Immature natural killer cell (primary cell): ENCODE results near the gene NOL9. TPM values are rescaled to one million over a fixed set of nuclear protein-coding genes. Genes with fewer than 3 reads are reported as not detected.
A peak's percentile ranks its signal among the peaks of the same experiment; 100 is the strongest.

Source experiments
- DNase-seq, 3 donors: peaks; one replicate each; pipeline ENCODE4 v3.0.0; 2022; ENCODE audit warnings: mixed read lengths in 1 of 3
- H3K27ac Mint-ChIP-seq, 6 donors: one replicate each; pipeline ENCODE4 v1.8.0; 2020; ENCODE audit warnings: mixed read lengths in 6 of 6, mild to moderate bottlenecking in 5 of 6, inconsistent platforms in 4 of 6, moderate library complexity in 3 of 6
- H3K27me3 Mint-ChIP-seq, 3 donors: one replicate each; pipeline ENCODE4 v1.8.0; 2020 to 2021; ENCODE audit warnings: low read depth in 3 of 3, mild to moderate bottlenecking in 3 of 3, mixed read lengths in 3 of 3, moderate library complexity in 3 of 3, inconsistent platforms in 1 of 3
- H3K36me3 Mint-ChIP-seq, 3 donors: one replicate each; pipeline ENCODE4 v1.8.0; 2020; ENCODE audit warnings: mixed read lengths in 3 of 3, inconsistent platforms in 2 of 3, mild to moderate bottlenecking in 2 of 3
- H3K4me1 Mint-ChIP-seq, 2 donors: one replicate each; pipeline ENCODE4 v1.8.0; 2020; ENCODE audit warnings: inconsistent platforms in 2 of 2, mild to moderate bottlenecking in 2 of 2, mixed read lengths in 2 of 2, moderate library complexity in 1 of 2
- H3K4me3 Mint-ChIP-seq, 5 donors: one replicate each; pipeline ENCODE4 v1.8.0; 2020; ENCODE audit warnings: mild to moderate bottlenecking in 5 of 5, mixed read lengths in 5 of 5, inconsistent platforms in 3 of 5, moderate library complexity in 3 of 5
- H3K9me3 Mint-ChIP-seq, 6 donors: one replicate each; pipeline ENCODE4 v1.8.0; 2020; ENCODE audit warnings: mild to moderate bottlenecking in 6 of 6, mixed read lengths in 6 of 6, inconsistent platforms in 4 of 6, moderate library complexity in 3 of 6
- polyA plus RNA-seq, 3 donors: library from polyadenylated mRNA; unstranded; fragments of 300-500 nt; fragmentation: Illumina TruSeq; gene quantifications; one replicate each; pipeline ENCODE4 v1.2.3, GENCODE V29; 2021

Gene NOL9
- polyA plus RNA-seq, 3 donors from 2014 or later = 4.3 to 18.2 (median 8.4) TPM

- Mint-ChIP-seq H3K27me3 (peaks cover 0 to 3% (median 0%) of the 10 kb centered on the region in 3 donors), H3K4me3 (no peak overlapping the region), H3K4me1 (no peaks in the 10 kb centered on the region), H3K9me3 (no peaks in the 10 kb centered on the region), H3K36me3 (peaks cover 0 to 8% (median 4%) of the 10 kb centered on the region in 3 donors), H3K27ac (peak overlapping the region in 2 of 6 donors; percentile 21 to 27)
- DNase-seq = no peak
Observed at GRCh38 chr1:6538956-6539355, 15.4 kb downstream of the NOL9 start.

GRCh38 chr1:6536291-6536690 lies 18.0 kb downstream of the NOL9 start:
- H3K4me3 Mint-ChIP-seq = no peak overlapping the region
- H3K36me3 Mint-ChIP-seq = peaks cover 4 to 21% (median 12%) of the 10 kb centered on the region in 3 donors
- no peak for DNase-seq
- peaks cover 0 to 3% (median 0%) of the 10 kb centered on the region in 3 donors for H3K27me3 Mint-ChIP-seq
- no peaks in the 10 kb centered on the region for H3K9me3 Mint-ChIP-seq
- H3K27ac Mint-ChIP-seq = no peak overlapping the region
- no peaks in the 10 kb centered on the region for H3K4me1 Mint-ChIP-seq

- no peaks in the 10 kb centered on the region for H3K4me1 Mint-ChIP-seq
- H3K9me3 Mint-ChIP-seq = no peaks in the 10 kb centered on the region
- peaks cover 4 to 21% (median 12%) of the 10 kb centered on the region in 3 donors for H3K36me3 Mint-ChIP-seq
- no peaks in the 10 kb centered on the region for H3K27me3 Mint-ChIP-seq
- no peak overlapping the region for H3K4me3 Mint-ChIP-seq
- DNase-seq = no peak
- peak overlapping the region in 1 of 6 donors; percentile 22 for H3K27ac Mint-ChIP-seq
Observed at GRCh38 chr1:6535214-6535613, 19.1 kb downstream of the NOL9 start.

GRCh38 chr1:6534248-6534822 lies 20.0 kb downstream of the NOL9 start:
- Mint-ChIP-seq H3K27ac (no peak overlapping the region), H3K9me3 (no peaks in the 10 kb centered on the region), H3K4me3 (no peak overlapping the region), H3K36me3 (peaks cover 0 to 17% (median 12%) of the 10 kb centered on the region in 3 donors), H3K4me1 (no peaks in the 10 kb centered on the region), H3K27me3 (no peaks in the 10 kb centered on the region)
- no peak for DNase-seq

GRCh38 chr1:6531996-6532395 lies 22.3 kb downstream of the NOL9 start:
- Mint-ChIP-seq H3K27me3 (peaks cover 0 to 1% (median 0%) of the 10 kb centered on the region in 3 donors), H3K4me1 (no peaks in the 10 kb centered on the region), H3K27ac (no peak overlapping the region), H3K4me3 (no peak overlapping the region), H3K9me3 (no peaks in the 10 kb centered on the region), H3K36me3 (peaks cover 8 to 28% (median 12%) of the 10 kb centered on the region in 3 donors)
- DNase-seq = no peak

GRCh38 chr1:6530504-6531160 lies 23.7 kb downstream of the NOL9 start:
- H3K36me3 Mint-ChIP-seq = peaks cover 12 to 40% (median 12%) of the 10 kb centered on the region in 3 donors
- no peak overlapping the region for H3K4me3 Mint-ChIP-seq
- H3K27ac Mint-ChIP-seq = no peak overlapping the region
- H3K4me1 Mint-ChIP-seq = no peaks in the 10 kb centered on the region
- H3K9me3 Mint-ChIP-seq = no peaks in the 10 kb centered on the region
- peaks cover 0 to 1% (median 0%) of the 10 kb centered on the region in 3 donors for H3K27me3 Mint-ChIP-seq
- no peak for DNase-seq

- no peak overlapping the region for H3K27ac Mint-ChIP-seq
- H3K4me1 Mint-ChIP-seq = no peaks in the 10 kb centered on the region
- H3K9me3 Mint-ChIP-seq = no peaks in the 10 kb centered on the region
- DNase-seq = no peak
- H3K36me3 Mint-ChIP-seq = peaks cover 13 to 55% (median 18%) of the 10 kb centered on the region in 3 donors
- H3K27me3 Mint-ChIP-seq = peaks cover 0 to 3% (median 1%) of the 10 kb centered on the region in 3 donors
- no peak overlapping the region for H3K4me3 Mint-ChIP-seq
Observed at GRCh38 chr1:6528492-6528891, 25.8 kb downstream of the NOL9 start.

- Mint-ChIP-seq H3K27ac (no peak overlapping the region), H3K4me3 (no peak overlapping the region), H3K36me3 (peaks cover 6 to 38% (median 13%) of the 10 kb centered on the region in 3 donors)
Observed at GRCh38 chr1:6526316-6526715, 28.0 kb downstream of the NOL9 start.

GRCh38 chr1:6523566-6523965 lies 30.7 kb downstream of the NOL9 start:
- Mint-ChIP-seq H3K27me3 (peaks cover 0 to 3% (median 1%) of the 10 kb centered on the region in 3 donors), H3K27ac (peak overlapping the region in 2 of 6 donors; percentile 7 to 15), H3K4me3 (no peak overlapping the region), H3K4me1 (no peaks in the 10 kb centered on the region), H3K9me3 (no peaks in the 10 kb centered on the region), H3K36me3 (peaks cover 6 to 36% (median 13%) of the 10 kb centered on the region in 3 donors)
- no peak for DNase-seq

More at GRCh38 chr1:6526316-6526715, 28.0 kb downstream of the NOL9 start:
- peaks cover 0 to 3% (median 1%) of the 10 kb centered on the region in 3 donors for H3K27me3 Mint-ChIP-seq
- H3K4me1 Mint-ChIP-seq = no peaks in the 10 kb centered on the region
- no peaks in the 10 kb centered on the region for H3K9me3 Mint-ChIP-seq
- DNase-seq = no peak

GRCh38 chr1:6521536-6521935 lies 32.8 kb downstream of the NOL9 start:
- no peaks in the 10 kb centered on the region for H3K4me1 Mint-ChIP-seq
- no peak for DNase-seq
- H3K27ac Mint-ChIP-seq = peak overlapping the region in 1 of 6 donors; percentile 49
- no peaks in the 10 kb centered on the region for H3K9me3 Mint-ChIP-seq
- peaks cover 0 to 2% (median 1%) of the 10 kb centered on the region in 3 donors for H3K27me3 Mint-ChIP-seq
- H3K4me3 Mint-ChIP-seq = no peak overlapping the region
- H3K36me3 Mint-ChIP-seq = peaks cover 5 to 24% (median 6%) of the 10 kb centered on the region in 3 donors

- H3K9me3 Mint-ChIP-seq = no peaks in the 10 kb centered on the region
- no peak for DNase-seq
- no peak overlapping the region for H3K4me3 Mint-ChIP-seq
- no peaks in the 10 kb centered on the region for H3K4me1 Mint-ChIP-seq
- H3K27ac Mint-ChIP-seq = peak overlapping the region in 1 of 6 donors; percentile 71
- H3K36me3 Mint-ChIP-seq = peaks cover 0 to 10% (median 6%) of the 10 kb centered on the region in 3 donors
- H3K27me3 Mint-ChIP-seq = peaks cover 0 to 2% (median 1%) of the 10 kb centered on the region in 3 donors
Observed at GRCh38 chr1:6519935-6520671, 34.2 kb downstream of the NOL9 start.

GRCh38 chr1:6519491-6519934 lies 34.8 kb downstream of the NOL9 start:
- DNase-seq = no peak
- no peak overlapping the region for H3K4me3 Mint-ChIP-seq
- no peak overlapping the region for H3K27ac Mint-ChIP-seq
- H3K36me3 Mint-ChIP-seq = peaks cover 0 to 10% (median 6%) of the 10 kb centered on the region in 3 donors
- no peaks in the 10 kb centered on the region for H3K4me1 Mint-ChIP-seq
- no peaks in the 10 kb centered on the region for H3K9me3 Mint-ChIP-seq
- peaks cover 0 to 3% (median 1%) of the 10 kb centered on the region in 3 donors for H3K27me3 Mint-ChIP-seq

GRCh38 chr1:6517435-6517851 lies 36.9 kb downstream of the NOL9 start:
- DNase-seq = no peak
- Mint-ChIP-seq H3K4me1 (no peaks in the 10 kb centered on the region), H3K36me3 (no peaks in the 10 kb centered on the region), H3K27me3 (peaks cover 0 to 1% (median 0%) of the 10 kb centered on the region in 3 donors), H3K9me3 (no peaks in the 10 kb centered on the region), H3K4me3 (no peak overlapping the region), H3K27ac (no peak overlapping the region)

- Mint-ChIP-seq H3K4me1 (no peaks in the 10 kb centered on the region), H3K27ac (no peak overlapping the region), H3K36me3 (no peaks in the 10 kb centered on the region), H3K4me3 (no peak overlapping the region), H3K9me3 (no peaks in the 10 kb centered on the region), H3K27me3 (peaks cover 0 to 1% (median 0%) of the 10 kb centered on the region in 3 donors)
- no peak for DNase-seq
Observed at GRCh38 chr1:6515771-6516170, 38.5 kb downstream of the NOL9 start.
